ENCODE data around the gene ADAP1.

DNA sequence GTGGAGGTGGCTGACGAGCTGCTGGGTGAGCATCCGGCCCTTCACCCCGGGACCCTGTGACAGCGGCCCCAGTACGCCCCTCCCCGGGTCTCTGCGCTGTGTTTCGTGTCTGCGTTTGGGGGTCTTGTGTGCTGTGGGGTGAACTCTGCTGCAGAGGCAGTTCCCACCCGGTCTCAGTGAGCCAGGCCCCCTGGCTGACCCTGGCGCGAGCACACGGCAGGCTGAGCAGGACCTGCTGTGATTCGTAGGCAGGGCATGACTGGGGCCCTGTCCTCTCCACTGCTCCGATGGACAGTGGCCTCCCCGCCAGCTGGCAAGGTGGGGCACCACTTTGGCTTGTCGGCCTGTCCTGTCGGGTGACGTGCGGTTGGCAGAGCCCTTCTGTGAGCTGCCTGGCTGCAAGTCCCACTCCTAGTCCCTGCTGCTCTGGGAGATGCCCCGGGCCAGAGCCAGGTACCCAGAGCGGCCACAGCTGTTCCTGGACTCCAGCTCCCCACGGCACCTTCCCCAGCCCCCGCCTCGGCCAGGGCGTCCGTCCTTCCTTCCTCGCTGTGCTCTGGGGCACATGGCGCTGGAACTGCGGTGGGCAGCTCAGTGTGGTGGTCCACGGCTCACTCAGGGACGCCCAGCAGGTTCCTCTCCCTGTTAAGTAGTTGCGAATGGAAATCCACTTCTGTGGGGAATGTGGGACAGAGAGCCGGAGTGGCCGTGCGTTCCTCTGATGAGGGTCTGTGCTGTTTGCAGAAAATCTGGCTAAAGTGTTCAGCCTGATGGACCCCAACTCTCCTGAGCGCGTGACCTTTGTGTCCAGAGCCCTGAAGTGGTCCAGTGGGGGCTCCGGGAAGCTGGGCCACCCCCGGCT, 67.6 kb downstream of the ADAP1 start:
- TF ChIP-seq, protein P1, sequence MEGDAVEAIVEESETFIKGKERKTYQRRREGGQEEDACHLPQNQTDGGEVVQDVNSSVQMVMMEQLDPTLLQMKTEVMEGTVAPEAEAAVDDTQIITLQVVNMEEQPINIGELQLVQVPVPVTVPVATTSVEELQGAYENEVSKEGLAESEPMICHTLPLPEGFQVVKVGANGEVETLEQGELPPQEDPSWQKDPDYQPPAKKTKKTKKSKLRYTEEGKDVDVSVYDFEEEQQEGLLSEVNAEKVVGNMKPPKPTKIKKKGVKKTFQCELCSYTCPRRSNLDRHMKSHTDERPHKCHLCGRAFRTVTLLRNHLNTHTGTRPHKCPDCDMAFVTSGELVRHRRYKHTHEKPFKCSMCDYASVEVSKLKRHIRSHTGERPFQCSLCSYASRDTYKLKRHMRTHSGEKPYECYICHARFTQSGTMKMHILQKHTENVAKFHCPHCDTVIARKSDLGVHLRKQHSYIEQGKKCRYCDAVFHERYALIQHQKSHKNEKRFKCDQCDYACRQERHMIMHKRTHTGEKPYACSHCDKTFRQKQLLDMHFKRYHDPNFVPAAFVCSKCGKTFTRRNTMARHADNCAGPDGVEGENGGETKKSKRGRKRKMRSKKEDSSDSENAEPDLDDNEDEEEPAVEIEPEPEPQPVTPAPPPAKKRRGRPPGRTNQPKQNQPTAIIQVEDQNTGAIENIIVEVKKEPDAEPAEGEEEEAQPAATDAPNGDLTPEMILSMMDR (IDR thresholded peaks at IDR 0.05) = no peak
- no peak for TF ChIP-seq EZH2phosphoT487 (IDR thresholded peaks at IDR 0.05)
